ENCODE data around the gene PPFIA1. TPM values are rescaled to one million over a fixed set of nuclear protein-coding genes. Genes with fewer than 3 reads are reported as not detected.

PPFIA1 gene
- total and polyA plus RNA-seq, 2 of the 13 experiments (the other 11 are each of a cell fraction or from before 2014, with no cell fraction given): 29.9 to 45.2 TPM

GRCh38 chr11:70399681-70400112, 129.2 kb downstream of the PPFIA1 start (continued):
- TF ChIP-seq MLXIP (CRISPR knock-in tag; IDR thresholded peaks at IDR 0.05; ENCODE audit: borderline replicate concordance) (no peak), GMEB2 (CRISPR knock-in tag; IDR thresholded peaks at IDR 0.05; ENCODE audit: low read depth) (no peak), FOSL2 (CRISPR knock-in tag; IDR thresholded peaks at IDR 0.05) (peak; percentile 97), FOXC1 (CRISPR knock-in tag; IDR thresholded peaks at IDR 0.05; ENCODE audit: borderline replicate concordance) (no peak), JUND (CRISPR knock-in tag; IDR thresholded peaks at IDR 0.05) (no peak; the same call in 1 of the 2 replicates), PPARG (CRISPR knock-in tag; conservative IDR thresholded peaks at IDR 0.05) (no peak), DNMT3B (CRISPR knock-in tag; conservative IDR thresholded peaks at IDR 0.05) (no peak), PATZ1 (CRISPR knock-in tag; IDR thresholded peaks at IDR 0.05) (peak; percentile 67), MAFG (CRISPR knock-in tag; IDR thresholded peaks at IDR 0.05) (no peak), ZSCAN25 (CRISPR knock-in tag; IDR thresholded peaks at IDR 0.05) (peak; percentile 53; the same call in 1 of the 2 replicates), ZNF251 (CRISPR knock-in tag; IDR thresholded peaks at IDR 0.05) (no peak), ZNF264 (CRISPR knock-in tag; IDR thresholded peaks at IDR 0.05) (no peak), MXD4 (CRISPR knock-in tag; IDR thresholded peaks at IDR 0.05) (peak; percentile 83), CHCHD3 (CRISPR knock-in tag; IDR thresholded peaks at IDR 0.05) (no peak), NONO (IDR thresholded peaks at IDR 0.05) (no peak), NONO (CRISPR knock-in tag; conservative IDR thresholded peaks at IDR 0.05) (0 out of 2 replicates have a peak, but pooled peaks have one; percentile 33), POLR2AphosphoS5 (IDR thresholded peaks at IDR 0.05; ENCODE audit: low read depth, low read length) (no peak), ZNF44 (CRISPR knock-in tag; IDR thresholded peaks at IDR 0.05) (no peak), KAT8 (CRISPR knock-in tag; IDR thresholded peaks at IDR 0.05) (no peak), TEAD2 (CRISPR knock-in tag; IDR thresholded peaks at IDR 0.05) (no peak), ZNF326 (CRISPR knock-in tag; IDR thresholded peaks at IDR 0.05; ENCODE audit: borderline replicate concordance) (no peak), AGO1 (IDR thresholded peaks at IDR 0.05; ENCODE audit: low read depth, low read length, poor library complexity, severe bottlenecking) (no peak)

Measured in HepG2 (cell line).